HEK293T (cell line): ENCODE data around the gene ADSL.

Source experiments
- CTCF ChIA-PET: fragments of 350-600 bp; formaldehyde crosslinking; extraction: SDS; loops from one replicate; lab custom pipeline; 2021; ENCODE audit warnings: antibody characterized with exemption, inconsistent platforms; lab: Yijun Ruan, JAX
- POLR2A ChIA-PET: fragments of 350-600 bp; formaldehyde crosslinking; extraction: SDS; loops from one replicate; lab custom pipeline; 2020; ENCODE audit warnings: antibody characterized with exemption, inconsistent platforms; lab: Yijun Ruan, JAX
- DNase-seq: peaks from one replicate; pipeline ENCODE4 v3.0.0; 2012; ENCODE audit warnings: mixed read lengths; ENCODE audit errors: extremely low spot score
- ARNT ChIP-seq: fragments of 450-650 bp; IDR thresholded peaks from 2 replicates; pipeline ENCODE4 v1.6.1; 2017; ENCODE audit warnings: mild to moderate bottlenecking
- BHLHE40 ChIP-seq: fragments of 450-650 bp; IDR thresholded peaks from 2 replicates; pipeline ENCODE4 v1.6.1; 2016; ENCODE audit warnings: mild to moderate bottlenecking, moderate library complexity, borderline replicate concordance
- CTBP1 ChIP-seq: fragments of 450-650 bp; IDR thresholded peaks from 2 replicates; pipeline ENCODE4 v1.6.1; 2016; ENCODE audit warnings: borderline replicate concordance
- ELF4 ChIP-seq: fragments of 450-650 bp; IDR thresholded peaks from 2 replicates; pipeline ENCODE4 v1.6.1; 2017; ENCODE audit warnings: antibody characterized with exemption
- FOXA1 ChIP-seq: fragments of 450-650 bp; IDR thresholded peaks from 2 replicates; pipeline ENCODE4 v1.6.1; 2016; ENCODE audit warnings: mild to moderate bottlenecking
- FOXK2 ChIP-seq: fragments of 450-650 bp; IDR thresholded peaks from 2 replicates; pipeline ENCODE4 v1.6.1; 2016; ENCODE audit warnings: mild to moderate bottlenecking
- FOXM1 ChIP-seq: fragments of 450-650 bp; IDR thresholded peaks from 2 replicates; pipeline ENCODE4 v1.6.1; 2017; ENCODE audit warnings: mild to moderate bottlenecking, borderline replicate concordance
- HDGF ChIP-seq: fragments of 450-650 bp; IDR thresholded peaks from 2 replicates; pipeline ENCODE4 v1.6.1; 2017; ENCODE audit warnings: antibody characterized with exemption, borderline replicate concordance
- L3MBTL2 ChIP-seq: fragments of 450-650 bp; conservative IDR thresholded peaks from 2 replicates; pipeline ENCODE4 v1.6.1; 2016; ENCODE audit warnings: mild to moderate bottlenecking
- LEF1 ChIP-seq: fragments of 450-650 bp; IDR thresholded peaks from 2 replicates; pipeline ENCODE4 v1.6.1; 2017; ENCODE audit warnings: mild to moderate bottlenecking, borderline replicate concordance
- NFRKB ChIP-seq: fragments of 450-650 bp; IDR thresholded peaks from 2 replicates; pipeline ENCODE4 v1.6.1; 2016; ENCODE audit warnings: mild to moderate bottlenecking, moderate library complexity
- SP1 ChIP-seq: fragments of 450-650 bp; IDR thresholded peaks from 2 replicates; pipeline ENCODE4 v1.6.1; 2017
- SUZ12 ChIP-seq: fragments of 450-650 bp; IDR thresholded peaks from 2 replicates; pipeline ENCODE4 v1.6.1; 2016; ENCODE audit warnings: mild to moderate bottlenecking
- TARDBP ChIP-seq: fragments of 450-650 bp; IDR thresholded peaks from 2 replicates; pipeline ENCODE4 v1.6.1; 2016
- ZNF384 ChIP-seq: fragments of 450-650 bp; IDR thresholded peaks from 2 replicates; pipeline ENCODE4 v1.6.1; 2016
- TF ChIP-seq, protein P1 (sequence below): fragments of 450-650 bp; IDR thresholded peaks from 2 replicates; pipeline ENCODE4 v1.6.1; 2016

The ADSL gene

GRCh38 chr22:40410731-40411505 is 64.6 kb downstream of the ADSL start:
- TF ChIP-seq NFRKB (no peak), LEF1 (no peak), FOXK2 (no peak), ARNT (no peak), SUZ12 (no peak), BHLHE40 (no peak), ZNF384 (no peak), CTBP1 (no peak)
- TF ChIP-seq, protein P1, sequence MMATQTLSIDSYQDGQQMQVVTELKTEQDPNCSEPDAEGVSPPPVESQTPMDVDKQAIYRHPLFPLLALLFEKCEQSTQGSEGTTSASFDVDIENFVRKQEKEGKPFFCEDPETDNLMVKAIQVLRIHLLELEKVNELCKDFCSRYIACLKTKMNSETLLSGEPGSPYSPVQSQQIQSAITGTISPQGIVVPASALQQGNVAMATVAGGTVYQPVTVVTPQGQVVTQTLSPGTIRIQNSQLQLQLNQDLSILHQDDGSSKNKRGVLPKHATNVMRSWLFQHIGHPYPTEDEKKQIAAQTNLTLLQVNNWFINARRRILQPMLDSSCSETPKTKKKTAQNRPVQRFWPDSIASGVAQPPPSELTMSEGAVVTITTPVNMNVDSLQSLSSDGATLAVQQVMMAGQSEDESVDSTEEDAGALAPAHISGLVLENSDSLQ, result no peak
- DNase-seq, result no peak
- CTCF ChIA-PET, result no interaction called here
- POLR2A ChIA-PET, result interaction anchor here (1.8 kb wide), 1 partner anchor 13 kb away, joined by 4 read pairs; no protein-coding TSS in a partner anchor

- POLR2A ChIA-PET, result interaction anchor here (0.6 to 1.8 kb wide), 2 partner anchors 14 to 896 kb away, joined by 3 to 4 read pairs; no protein-coding TSS in a partner anchor
- TF ChIP-seq CTBP1 (no peak), FOXM1 (no peak), SUZ12 (no peak), HDGF (no peak), ARNT (no peak), L3MBTL2 (no peak), SP1 (no peak), FOXK2 (no peak), FOXA1 (no peak), BHLHE40 (no peak), NFRKB (no peak), LEF1 (no peak), ZNF384 (no peak), TARDBP (no peak), ELF4 (no peak)
- TF ChIP-seq, protein P1, result no peak
- CTCF ChIA-PET, result no interaction called here
- no peak for DNase-seq
Observed at GRCh38 chr22:40411506-40411861, 65.2 kb downstream of the ADSL start.

DNA sequence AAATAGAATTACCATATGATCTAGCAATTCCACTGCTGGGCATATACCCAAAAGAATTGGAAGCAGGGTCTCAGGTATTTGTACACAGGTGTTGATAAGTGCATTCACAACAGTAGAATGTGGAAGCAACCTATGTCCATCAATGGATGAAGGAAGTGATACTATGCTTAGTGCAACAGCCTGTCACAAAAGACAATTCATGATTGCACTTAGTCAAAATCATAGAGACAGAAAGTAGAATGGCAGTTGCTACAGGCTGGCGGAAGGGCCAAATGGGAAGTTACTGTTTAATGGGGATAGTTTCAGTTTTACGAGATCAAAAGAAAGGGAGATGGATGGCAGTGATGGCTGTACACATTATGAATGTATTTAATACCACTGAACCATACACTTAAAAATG is 66.1 kb downstream of the ADSL start:
- TF ChIP-seq ZNF384 (no peak), TARDBP (no peak), CTBP1 (no peak), ARNT (no peak), FOXM1 (no peak), BHLHE40 (no peak), LEF1 (no peak), SUZ12 (no peak), FOXK2 (no peak), NFRKB (no peak), L3MBTL2 (no peak), SP1 (no peak), FOXA1 (no peak), ELF4 (no peak), HDGF (no peak)
- TF ChIP-seq, protein P1, result no peak
- POLR2A ChIA-PET, result interaction anchor here (1.8 kb wide), 1 partner anchor 15 kb away, joined by 4 read pairs; no protein-coding TSS in a partner anchor
- CTCF ChIA-PET, result no interaction called here
- no peak for DNase-seq

DNA sequence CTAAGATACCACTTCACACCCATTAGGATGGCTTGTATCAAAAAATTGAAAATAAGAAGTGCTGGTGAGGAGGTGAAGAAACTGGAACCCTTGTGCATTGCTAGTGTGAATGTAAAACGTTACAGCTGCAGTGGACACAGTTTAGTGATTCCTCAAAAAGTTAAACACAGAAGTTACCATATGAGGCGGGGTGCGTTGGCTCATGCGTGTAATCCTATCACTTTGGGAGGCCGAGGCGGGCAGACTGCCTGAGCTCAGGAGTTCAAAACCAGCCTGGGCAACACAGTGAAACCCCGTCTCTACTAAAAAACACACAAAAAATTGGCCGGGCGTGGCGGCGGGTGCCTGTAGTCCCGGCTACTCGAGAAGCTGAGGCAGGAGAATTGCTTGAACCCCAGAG is 67.6 kb downstream of the ADSL start:
- DNase-seq, result no peak
- ChIA-PET POLR2A (no interaction called here), CTCF (no interaction called here)
- TF ChIP-seq BHLHE40 (no peak), LEF1 (no peak), ZNF384 (no peak), FOXK2 (no peak), TARDBP (no peak), SUZ12 (no peak), HDGF (no peak), SP1 (no peak), NFRKB (no peak), L3MBTL2 (no peak), CTBP1 (no peak)
- TF ChIP-seq, protein P1, result no peak

DNA sequence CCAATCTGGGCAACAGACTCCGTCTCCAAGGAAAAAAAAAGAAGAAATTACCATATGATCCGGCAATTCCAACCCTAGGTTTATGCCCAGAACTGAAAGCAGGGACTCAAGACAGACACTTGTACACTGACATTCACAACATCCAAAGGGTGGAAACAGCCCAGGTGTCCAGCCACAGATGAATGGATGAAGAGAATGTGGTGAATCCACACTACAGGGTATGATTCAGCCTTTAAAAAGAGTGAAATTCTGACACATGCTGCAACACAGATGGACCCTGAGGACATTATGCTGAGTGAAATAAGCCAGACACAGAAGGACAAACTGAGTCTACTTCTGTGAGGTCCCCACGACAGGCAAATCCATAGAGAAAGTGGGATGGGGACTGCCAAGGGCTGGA is 68.0 kb downstream of the ADSL start:
- no peak for TF ChIP-seq ZNF384
- no peak for TF ChIP-seq LEF1
- TF ChIP-seq FOXK2, result no peak
- TF ChIP-seq SUZ12, result no peak
- TF ChIP-seq L3MBTL2, result no peak
- no peak for TF ChIP-seq SP1
- TF ChIP-seq ARNT, result no peak
- TF ChIP-seq TARDBP, result no peak
- no peak for TF ChIP-seq FOXM1
- no peak for TF ChIP-seq ELF4
- TF ChIP-seq HDGF, result no peak
- TF ChIP-seq CTBP1, result no peak
- TF ChIP-seq FOXA1, result no peak
- POLR2A ChIA-PET, result no interaction called here
- CTCF ChIA-PET, result no interaction called here
- no peak for DNase-seq
